Ovary (tissue), 9 donors: Measurements from ENCODE around the gene TRANK1. TPM values are rescaled to one million over a fixed set of nuclear protein-coding genes. Genes with fewer than 3 reads are reported as not detected.

ENCODE experiments used
- DNase-seq, 5 donors: peaks; one replicate each; pipeline ENCODE4 v3.0.0-alpha.2; 2019 to 2020
- H3K27ac ChIP-seq, 2 donors: fragments of 200-600 bp; one replicate each; pipeline versions ENCODE4 v1.5.1 to v1.8.0; 2019 to 2022
- H3K27me3 ChIP-seq: fragments of 200-600 bp; one replicate; pipeline ENCODE4 v1.8.0; 2022
- H3K36me3 ChIP-seq: fragments of 200-600 bp; sonication (generic); one replicate; pipeline ENCODE4 v1.5.1; 2019
- H3K4me1 ChIP-seq: one replicate; pipeline ENCODE4 v1.8.1; 2013; ENCODE audit warnings: mild to moderate bottlenecking, moderate library complexity; ENCODE audit not compliant: insufficient read depth
- H3K4me3 ChIP-seq: fragments of 200-600 bp; sonication (generic); one replicate; pipeline ENCODE4 v1.5.1; 2017
- H3K9me3 ChIP-seq, 2 donors: fragments of 200-600 bp in 1 of 2; sonication (generic) in 1 of 2; one replicate each; pipeline versions ENCODE4 v1.5.1 to v1.8.1; 2013 to 2019; ENCODE audit warnings: mild to moderate bottlenecking in 1 of 2, moderate library complexity in 1 of 2
- EP300 ChIP-seq: sonication (generic); formaldehyde crosslinking; IDR thresholded peaks from one replicate; pipeline ENCODE4 v1.6.1; 2017; ENCODE audit warnings: antibody characterized with exemption
- POLR2A ChIP-seq: fragments of 450-650 bp; IDR thresholded peaks from one replicate; pipeline ENCODE4 v1.6.1; 2017; ENCODE audit warnings: antibody characterized with exemption, mild to moderate bottlenecking, moderate library complexity
- WGBS, 3 donors: extraction: QIAGEN DNeasy Blood & Tissue Kit in 1 of 3; methylation state at CpG; one replicate each; pipeline versions ENCODE4 v1.1.5 to v1.1.7; 2013 to 2017; 5-methylcytosine and 5-hydroxymethylcytosine counted together
- intact Hi-C, 4 donors: fragments of 100-400 bp; cut with DNase I; formaldehyde crosslinking; loops; one replicate each; pipeline versions ENCODE4 v1.11.0 to v1.15.1; 2022 to 2023
- polyA plus RNA-seq, 2 donors: library from polyadenylated mRNA; stranded (reverse); fragments of 200-250 nt in 1 of 2; fragments of 350-450 nt in 1 of 2; fragmentation: Illumina TruSeq in 1 of 2; extraction: RNeasy Lipid Tissue Mini Kit (QIAGEN cat#74804) in 1 of 2; gene quantifications; one replicate each; pipeline ENCODE4 v1.2.3, GENCODE V29; 2013 to 2014
- total RNA-seq, 7 donors: library from RNA; depleted of rRNA in 2 of 7; stranded (reverse); fragments of >200 nt in 2 of 7; fragmentation: NEBNext Ultra II Directional in 3 of 7; extraction: Animal tissue kit (Norgen Biotek cat#: 25700) in 3 of 7; gene quantifications; one replicate each; pipeline versions ENCODE4 v1.1.0 to v1.2.4, GENCODE V29; 2016 to 2023
- TF ChIP-seq, protein P1 (sequence below), 3 donors: fragments of 450-650 bp in 2 of 3; fragments of 200-600 bp in 1 of 3; IDR thresholded peaks; one replicate each; pipeline versions ENCODE4 v1.5.1 to v1.8.0; 2016 to 2022; ENCODE audit warnings: antibody characterized with exemption in 3 of 3, mild to moderate bottlenecking in 1 of 3
- donor health status: DM: no; HTN: no; CAD: no; lungs with moderate emphysema.
- donor health status: DM: no; HTN: no; CAD: no.
- donor health status: Bipolar disorder and iron deficiency.
- donor health status: DM: yes; HTN: yes; CAD: no.
- donor health status: DM: no; HTN: no; CAD: no.
- donor health status: DM: yes; HTN: yes; CAD: no.

TRANK1 gene
- total and polyA plus RNA-seq, 9 donors = 10.7 to 42.4 (median 24.6) TPM

DNA sequence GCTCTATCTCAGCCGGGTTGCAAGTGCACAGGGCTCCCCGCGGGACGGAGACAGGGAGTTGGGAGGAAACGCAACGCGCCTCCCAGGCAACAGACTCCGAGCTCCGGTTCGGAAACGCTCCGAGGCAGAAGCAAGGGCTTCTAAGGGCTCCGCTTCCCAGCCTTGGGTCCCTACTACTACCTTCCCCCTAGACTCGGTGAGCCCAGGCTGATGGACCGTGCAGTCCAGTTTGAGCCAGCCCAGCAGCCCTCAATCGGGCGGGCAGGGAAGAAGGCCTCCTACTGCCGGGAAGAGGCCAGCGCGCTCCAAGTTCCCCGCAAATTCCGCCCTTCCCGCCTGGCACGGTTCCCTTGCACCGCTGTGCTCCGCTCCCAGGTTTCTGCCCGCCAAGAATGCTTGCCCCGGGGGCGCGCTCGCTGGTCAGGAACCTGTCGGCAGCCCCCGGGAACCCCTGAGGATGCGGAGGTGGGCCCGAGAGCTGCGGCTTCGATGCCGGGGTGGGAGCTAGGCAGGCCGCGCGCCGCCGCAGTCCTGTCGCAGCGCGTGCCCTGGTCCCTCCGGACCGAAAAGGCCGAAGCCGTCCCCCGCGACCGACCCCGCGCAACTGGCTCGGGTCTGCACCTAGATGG lies 728 bp downstream of the TRANK1 start:
- H3K4me3 ChIP-seq = peak overlapping the region; percentile 64
- no peaks in the 10 kb centered on the region for H3K9me3 ChIP-seq
- peak overlapping the region; percentile 23 to 75 for H3K27ac ChIP-seq
- TF ChIP-seq POLR2A = no peak
- TF ChIP-seq, protein P1, sequence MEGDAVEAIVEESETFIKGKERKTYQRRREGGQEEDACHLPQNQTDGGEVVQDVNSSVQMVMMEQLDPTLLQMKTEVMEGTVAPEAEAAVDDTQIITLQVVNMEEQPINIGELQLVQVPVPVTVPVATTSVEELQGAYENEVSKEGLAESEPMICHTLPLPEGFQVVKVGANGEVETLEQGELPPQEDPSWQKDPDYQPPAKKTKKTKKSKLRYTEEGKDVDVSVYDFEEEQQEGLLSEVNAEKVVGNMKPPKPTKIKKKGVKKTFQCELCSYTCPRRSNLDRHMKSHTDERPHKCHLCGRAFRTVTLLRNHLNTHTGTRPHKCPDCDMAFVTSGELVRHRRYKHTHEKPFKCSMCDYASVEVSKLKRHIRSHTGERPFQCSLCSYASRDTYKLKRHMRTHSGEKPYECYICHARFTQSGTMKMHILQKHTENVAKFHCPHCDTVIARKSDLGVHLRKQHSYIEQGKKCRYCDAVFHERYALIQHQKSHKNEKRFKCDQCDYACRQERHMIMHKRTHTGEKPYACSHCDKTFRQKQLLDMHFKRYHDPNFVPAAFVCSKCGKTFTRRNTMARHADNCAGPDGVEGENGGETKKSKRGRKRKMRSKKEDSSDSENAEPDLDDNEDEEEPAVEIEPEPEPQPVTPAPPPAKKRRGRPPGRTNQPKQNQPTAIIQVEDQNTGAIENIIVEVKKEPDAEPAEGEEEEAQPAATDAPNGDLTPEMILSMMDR (IDR thresholded peaks at IDR 0.05) = no peak
- no peak for TF ChIP-seq EP300
- H3K27me3 ChIP-seq = no peaks in the 10 kb centered on the region
- intact Hi-C loops = no loop called here
- no peaks in the 10 kb centered on the region for H3K36me3 ChIP-seq
- H3K4me1 ChIP-seq = peaks cover 14% of the 10 kb centered on the region
- DNase-seq = peak; percentile 62 to 81 (median 75)
- WGBS, 3 donors = 0 to 1% (median 0%) methylated on average over 48 to 56 of the region's 56 CpGs

DNA sequence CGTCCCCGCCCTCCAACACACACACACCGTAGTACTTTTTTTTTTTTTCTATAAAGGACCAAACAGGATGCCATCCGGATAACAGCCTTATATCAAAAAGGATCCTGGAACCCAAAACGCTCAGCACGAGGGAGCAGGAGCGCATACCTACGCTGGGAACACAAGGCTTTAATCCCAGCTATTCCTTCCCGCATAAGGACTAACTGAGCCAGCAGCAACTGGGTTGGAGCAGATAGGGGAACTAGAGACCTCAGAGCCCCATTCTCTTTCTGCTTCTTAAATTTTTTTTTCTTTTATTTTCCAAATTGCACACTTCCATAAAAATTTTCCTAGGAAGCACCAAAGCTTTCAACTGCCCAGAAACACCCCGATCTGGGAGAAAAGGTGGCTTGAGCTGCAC lies 1.3 kb downstream of the TRANK1 start:
- Histone ChIP-seq H3K4me1 (peaks cover 14% of the 10 kb centered on the region), H3K27me3 (no peaks in the 10 kb centered on the region), H3K4me3 (peak overlapping the region; percentile 64), H3K36me3 (no peaks in the 10 kb centered on the region), H3K27ac (peak overlapping the region; percentile 23 to 75), H3K9me3 (no peaks in the 10 kb centered on the region)
- 17 to 35% (median 31%) methylated on average over 10 of the region's 10 CpGs for WGBS, 3 donors
- intact Hi-C loops = no loop called here
- TF ChIP-seq, protein P1 (IDR thresholded peaks at IDR 0.05) = no peak
- TF ChIP-seq EP300 = no peak
- TF ChIP-seq POLR2A = no peak
- DNase-seq = no peak

DNA sequence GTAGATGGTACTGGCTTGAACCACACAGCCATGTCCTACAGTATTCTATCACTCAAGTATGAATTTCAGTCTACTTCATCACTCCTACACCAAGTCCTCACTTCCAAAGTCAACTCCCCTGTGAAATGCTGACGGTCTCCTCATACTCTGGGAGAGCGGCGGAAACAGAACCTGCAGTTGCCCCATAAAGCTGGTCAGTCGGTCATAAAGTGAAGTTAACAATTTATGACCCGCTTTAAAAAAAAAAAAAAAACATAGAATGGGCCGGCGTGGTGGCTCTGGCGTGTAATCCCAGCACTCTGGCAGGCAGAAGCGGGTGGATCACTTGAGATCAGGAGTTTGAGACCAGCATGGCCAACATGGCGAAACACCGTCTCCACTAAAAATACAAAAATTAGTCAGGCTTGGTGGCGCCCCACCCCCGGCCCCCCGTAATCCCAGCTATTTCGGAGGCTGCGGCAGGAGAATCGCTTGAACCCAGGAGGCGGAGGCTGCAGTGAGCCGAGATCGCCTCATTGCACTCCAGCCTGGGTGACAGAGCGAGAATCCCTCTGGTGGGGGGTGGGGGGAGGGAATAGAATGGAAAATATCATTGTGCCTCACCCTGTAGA lies 2.1 kb downstream of the TRANK1 start:
- H3K9me3 ChIP-seq = no peaks in the 10 kb centered on the region
- H3K36me3 ChIP-seq = no peaks in the 10 kb centered on the region
- H3K27ac ChIP-seq = no peak overlapping the region
- intact Hi-C loops = no loop called here
- H3K27me3 ChIP-seq = no peaks in the 10 kb centered on the region
- WGBS, 3 donors = 94 to 97% (median 96%) methylated on average over 21 of the region's 21 CpGs
- DNase-seq = no peak
- peaks cover 14% of the 10 kb centered on the region for H3K4me1 ChIP-seq
- H3K4me3 ChIP-seq = no peak overlapping the region
- TF ChIP-seq, protein P1 (IDR thresholded peaks at IDR 0.05) = no peak
- TF ChIP-seq EP300 = no peak
- TF ChIP-seq POLR2A = no peak

DNA sequence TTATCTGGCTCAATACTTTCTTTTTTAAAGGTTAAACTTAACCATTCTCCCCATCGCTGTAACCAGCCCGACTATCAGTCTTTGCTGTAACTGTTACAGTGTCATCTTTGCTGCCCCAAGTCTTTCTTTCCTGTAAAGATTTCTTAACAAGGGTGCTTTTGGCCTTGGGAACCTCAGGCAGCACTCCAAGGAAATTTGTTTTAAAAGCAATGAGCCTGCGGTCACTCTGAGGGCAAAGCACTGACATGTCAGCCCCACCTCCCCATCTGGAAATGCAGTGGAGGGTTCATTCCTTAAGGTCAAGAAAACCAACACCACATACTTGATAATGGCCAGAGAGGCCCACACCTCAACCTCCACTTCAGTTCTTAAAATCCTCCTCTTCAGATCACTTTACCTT lies 3.2 kb downstream of the TRANK1 start:
- TF ChIP-seq POLR2A (no peak), EP300 (no peak)
- TF ChIP-seq, protein P1 (IDR thresholded peaks at IDR 0.05) = no peak
- intact Hi-C loops = no loop called here

More for the DNA sequence above, 3.2 kb downstream of the TRANK1 start:
- Histone ChIP-seq H3K27me3 (no peaks in the 10 kb centered on the region), H3K36me3 (no peaks in the 10 kb centered on the region), H3K27ac (no peak overlapping the region), H3K4me3 (no peak overlapping the region), H3K9me3 (no peaks in the 10 kb centered on the region), H3K4me1 (peaks cover 14% of the 10 kb centered on the region)
- DNase-seq = no peak
- WGBS, 3 donors = 6 to 20% (median 19%) methylated on average over 3 of the region's 3 CpGs
